NOMO-1 treated with DMSO at 0.1 percent for 48 hours (cell line): Measurements from ENCODE around the gene GATA5.
"Not testable (repeated sequence)": the region's sequence is repeated elsewhere in the genome, so short reads cannot be mapped to it uniquely, and the experiment has no call there.

ENCODE experiments used
- DNase-seq: peaks from one replicate; lab custom pipeline; 2025; ENCODE audit not compliant: unreplicated experiment; lab: John Stamatoyannopoulos, UW

Gene GATA5

DNA sequence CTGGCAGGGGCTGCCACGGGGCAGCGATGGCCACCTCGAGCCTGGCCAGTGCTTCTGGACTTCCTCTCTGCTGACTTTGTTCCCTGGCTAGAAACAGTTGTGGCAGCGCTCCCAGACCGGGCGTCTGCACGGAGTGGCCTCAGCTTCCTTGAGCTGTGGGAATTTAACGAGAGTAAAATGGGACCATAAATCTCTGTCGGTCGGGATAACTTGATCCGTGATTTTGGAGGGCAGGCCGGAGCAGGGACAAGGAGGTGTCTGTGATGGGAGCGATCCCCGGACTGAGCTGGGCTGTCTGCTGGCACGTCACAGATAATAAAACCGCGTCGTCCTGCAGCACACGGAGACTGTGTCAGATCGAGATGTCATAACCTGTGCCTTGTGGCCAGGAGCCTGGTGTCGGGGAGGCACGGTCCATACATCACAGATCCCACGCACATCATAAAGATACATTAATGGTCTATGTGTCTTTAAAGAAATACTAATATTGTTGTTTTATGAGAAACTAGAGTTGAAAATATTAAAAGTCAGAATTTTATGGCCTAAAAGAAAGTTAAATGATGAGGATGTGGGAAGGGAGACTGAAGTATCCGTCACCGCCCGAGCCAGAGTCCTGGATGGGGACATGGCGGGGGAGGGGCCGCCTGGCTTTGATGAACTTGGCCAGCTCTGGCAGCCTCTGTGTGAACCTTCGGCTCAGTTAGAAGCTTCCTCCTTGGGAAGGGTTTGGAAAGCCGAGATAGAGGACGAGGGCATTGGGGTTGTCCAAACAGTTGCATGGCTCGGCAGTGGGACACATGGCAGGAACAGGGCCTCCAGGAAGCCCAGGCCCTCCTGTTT lies 41.9 kb downstream of the GATA5 start:
- DNase-seq = no peak

GRCh38 chr20:62430866-62431447 lies 44.8 kb downstream of the GATA5 start:
- no peak for DNase-seq

GRCh38 chr20:62430311-62430853 lies 45.4 kb downstream of the GATA5 start:
- no peak for DNase-seq

GRCh38 chr20:62429455-62430310 lies 46.1 kb downstream of the GATA5 start:
- DNase-seq = no peak

GRCh38 chr20:62428396-62429295 lies 47.1 kb downstream of the GATA5 start:
- no peak for DNase-seq

GRCh38 chr20:62428002-62428372 lies 47.8 kb downstream of the GATA5 start:
- DNase-seq = no peak

DNA sequence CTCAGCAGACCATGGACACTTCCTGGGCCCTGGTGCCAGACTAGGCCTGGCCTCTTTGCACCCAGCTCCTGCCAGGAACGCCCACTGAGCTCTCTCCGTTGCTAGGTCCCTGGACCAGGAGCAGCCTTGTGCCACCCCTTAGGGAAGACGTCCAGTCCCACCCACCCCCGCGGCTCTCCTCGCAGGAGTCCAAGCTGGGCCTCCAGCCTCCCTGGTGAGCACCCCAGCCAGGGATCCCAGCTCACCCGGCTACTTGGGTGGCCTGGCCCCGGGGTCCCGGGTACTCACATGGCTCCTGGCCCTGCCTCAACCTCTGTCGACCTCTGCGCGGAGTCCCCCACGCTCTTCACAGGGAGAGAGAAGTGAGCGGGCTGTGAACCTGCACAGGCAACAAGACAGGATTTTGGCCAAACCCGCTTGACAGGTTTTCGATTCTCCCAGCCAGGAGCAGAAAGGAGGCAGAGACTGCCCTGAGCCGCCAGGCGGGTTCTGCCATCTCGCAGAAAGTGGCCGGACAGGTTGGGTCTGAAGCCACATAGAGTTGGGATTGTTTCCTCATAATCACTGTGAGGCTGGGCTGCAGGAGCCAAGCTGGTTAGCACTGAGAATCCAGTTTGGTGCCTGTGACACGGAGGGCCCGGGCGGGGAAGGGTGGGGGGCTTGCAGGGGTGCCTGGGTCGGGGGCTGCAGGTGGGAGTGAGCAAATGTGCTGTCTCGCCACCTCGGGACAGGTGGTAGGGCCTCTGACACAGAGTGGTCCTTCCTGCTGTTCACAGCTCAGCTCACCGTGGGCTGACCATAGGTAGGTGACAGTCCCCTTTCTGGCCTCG lies 48.4 kb downstream of the GATA5 start, which contains the start of gene RBBP8NL:
RBBP8NL (minus strand) TSS at position 368 of the 830 bp plus-strand sequence. CDS start 7,892 bp downstream, outside the sequence.
- no peak for DNase-seq

- DNase-seq = no peak
Observed at GRCh38 chr20:62426699-62427131, 49.1 kb downstream of the GATA5 start.

GRCh38 chr20:62426059-62426348 lies 49.8 kb downstream of the GATA5 start:
- DNase-seq = not testable (repeated sequence)

DNA sequence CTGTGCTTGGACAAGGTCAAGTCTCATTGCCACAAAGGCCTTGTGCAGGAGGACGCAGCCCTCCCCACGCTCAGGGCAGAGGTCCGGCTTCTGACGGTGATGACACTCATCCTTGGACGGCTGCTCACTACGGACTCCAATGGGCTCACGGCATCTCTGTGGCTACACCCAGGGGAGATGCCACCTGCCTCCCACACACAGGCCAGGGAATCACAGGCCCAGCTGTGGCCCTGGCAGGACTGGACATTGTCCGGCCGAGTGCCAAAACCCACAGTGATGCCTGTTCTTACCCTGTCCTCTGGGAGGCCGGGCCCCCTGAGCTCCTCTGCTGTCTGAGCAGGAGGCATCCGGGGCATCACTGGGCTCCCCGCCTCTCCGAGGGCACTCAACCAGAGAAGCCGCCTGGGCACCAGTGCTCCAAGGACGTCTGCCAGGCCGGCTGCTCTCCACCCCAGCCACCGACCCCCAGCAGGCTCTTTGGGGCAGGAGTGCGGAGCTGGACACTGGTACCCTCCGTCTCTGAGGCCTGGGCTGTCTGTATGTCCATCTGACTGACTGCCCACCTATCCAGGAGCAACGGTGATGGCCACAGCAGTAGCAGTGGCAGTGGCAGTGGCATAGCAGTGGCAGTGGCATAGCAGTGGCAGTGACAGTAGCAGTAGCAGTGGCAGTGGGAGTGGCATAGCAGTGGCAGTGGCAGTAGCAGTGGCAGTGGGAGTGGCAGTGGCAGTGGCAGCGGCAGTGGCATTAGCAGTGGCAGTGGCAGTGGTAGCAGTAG lies 50.3 kb downstream of the GATA5 start:
- DNase-seq = no peak

GRCh38 chr20:62424249-62425107 lies 51.3 kb downstream of the GATA5 start:
- no peak for DNase-seq

GRCh38 chr20:62423326-62423706 lies 52.5 kb downstream of the GATA5 start:
- no peak for DNase-seq

DNA sequence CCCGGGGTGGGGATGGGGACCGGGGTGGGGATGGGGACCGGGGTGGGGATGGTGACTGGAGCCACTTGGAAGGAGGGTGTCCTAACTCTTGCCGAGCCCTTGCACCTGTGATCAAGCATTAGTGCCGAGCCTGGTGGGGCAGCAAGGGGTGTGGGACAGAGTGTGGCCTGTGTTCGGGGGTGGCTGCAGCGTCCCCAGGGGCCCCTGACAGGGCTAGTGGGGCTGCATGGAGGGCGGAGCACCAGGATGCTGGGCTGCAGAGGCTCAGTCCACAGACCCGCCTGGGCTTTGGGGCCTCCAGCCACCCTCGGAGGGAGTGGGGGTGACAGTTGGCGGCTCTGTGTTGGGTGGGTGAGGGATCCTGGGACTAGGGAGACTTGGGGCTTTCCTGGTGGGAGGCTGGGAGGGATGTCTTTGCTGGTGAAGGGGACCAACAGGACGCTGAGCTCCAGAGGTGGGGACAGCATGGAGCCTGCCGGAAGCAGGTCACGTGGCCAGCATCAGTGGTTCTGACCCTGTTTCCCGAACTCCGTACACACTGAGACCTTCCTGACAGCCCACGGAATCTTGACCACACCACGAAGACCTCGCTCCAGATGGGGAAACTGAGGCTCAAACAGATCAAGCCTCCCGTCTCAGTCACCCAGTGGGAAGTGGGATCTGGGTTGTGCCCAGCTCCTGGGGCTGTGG lies 53.0 kb downstream of the GATA5 start:
- no peak for DNase-seq

- no peak for DNase-seq
Observed at GRCh38 chr20:62421716-62421990, 54.1 kb downstream of the GATA5 start.

DNA sequence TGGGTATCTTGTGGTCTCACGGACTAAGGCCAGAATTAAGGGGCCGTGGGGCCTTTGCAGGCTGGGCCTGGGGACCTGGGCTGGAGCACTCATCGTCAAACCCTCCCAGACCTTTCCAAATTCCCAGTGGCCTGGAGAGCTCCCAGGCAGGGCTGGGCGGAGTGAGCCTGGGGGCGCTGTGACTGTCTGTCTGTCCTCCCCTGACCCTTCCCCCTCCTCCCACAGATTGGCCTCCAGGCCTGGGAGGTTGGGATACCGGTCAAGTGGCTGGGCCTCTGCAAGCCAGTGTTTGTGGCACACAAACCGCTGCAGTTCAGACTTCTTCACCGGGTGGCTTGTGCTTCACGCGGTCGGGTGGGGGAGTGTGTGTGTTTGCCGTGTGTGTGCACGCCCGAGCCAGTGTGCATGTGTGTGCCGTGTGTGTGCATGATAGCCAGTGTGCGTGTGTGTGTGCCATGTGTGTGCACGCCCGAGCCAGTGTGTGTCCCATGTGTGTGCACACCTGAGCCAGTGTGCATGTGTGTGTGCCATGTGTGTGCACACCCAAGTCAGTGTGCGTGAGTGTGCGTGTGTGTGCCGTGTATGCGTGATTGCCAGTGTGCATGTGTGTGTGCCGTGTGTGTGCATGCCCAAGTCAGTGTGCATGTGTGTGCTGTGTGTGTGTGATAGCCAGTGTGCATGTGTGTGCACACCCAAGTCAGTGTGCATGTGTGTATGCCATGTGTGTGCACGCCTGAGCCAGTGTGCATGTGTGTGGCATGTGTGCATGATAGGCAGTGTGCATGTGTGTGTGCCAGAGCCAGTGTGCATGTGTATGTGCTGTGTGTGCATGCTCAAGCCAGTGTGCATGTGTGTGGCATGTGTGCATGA lies 54.7 kb downstream of the GATA5 start:
- DNase-seq = no peak

- no peak for DNase-seq
Observed at GRCh38 chr20:62419759-62420158, 56.0 kb downstream of the GATA5 start.
